ENCODE results near the gene AGPAT3.

DNA sequence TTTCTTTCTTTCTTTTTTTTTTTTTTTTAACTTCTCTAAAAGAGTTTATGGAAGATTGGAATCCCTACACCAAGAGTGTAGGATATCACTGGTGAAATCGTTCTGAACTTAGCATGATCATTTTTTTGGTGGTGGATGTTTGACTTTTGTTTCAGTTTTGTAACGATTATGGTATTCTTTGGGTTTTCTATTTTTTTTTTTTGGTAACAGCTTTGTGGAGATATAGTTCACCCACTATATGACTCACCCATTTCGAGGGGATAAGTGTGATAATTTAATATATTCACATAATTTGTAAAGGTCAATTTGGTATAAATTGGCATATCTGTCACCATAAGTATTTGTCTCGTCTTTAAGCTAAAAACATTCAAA, 29.2 kb downstream of the AGPAT3 start:
- TF ChIP-seq POLR2A (IDR thresholded peaks at IDR 0.05; ENCODE audit: low read length) (no peak), GATA1 (IDR thresholded peaks at IDR 0.05; ENCODE audit: low read depth, low read length) (no peak)
